HG03432 (cell line): ENCODE measurements around the gene CAPN5.

Source experiments
- ATAC-seq: cut with Tn5 transposase; IDR thresholded peaks from one replicate; pipeline ENCODE4 v1.9.1; 2021; ENCODE audit warnings: mild to moderate bottlenecking, moderate library complexity; ENCODE audit not compliant: unreplicated experiment

The CAPN5 gene

DNA sequence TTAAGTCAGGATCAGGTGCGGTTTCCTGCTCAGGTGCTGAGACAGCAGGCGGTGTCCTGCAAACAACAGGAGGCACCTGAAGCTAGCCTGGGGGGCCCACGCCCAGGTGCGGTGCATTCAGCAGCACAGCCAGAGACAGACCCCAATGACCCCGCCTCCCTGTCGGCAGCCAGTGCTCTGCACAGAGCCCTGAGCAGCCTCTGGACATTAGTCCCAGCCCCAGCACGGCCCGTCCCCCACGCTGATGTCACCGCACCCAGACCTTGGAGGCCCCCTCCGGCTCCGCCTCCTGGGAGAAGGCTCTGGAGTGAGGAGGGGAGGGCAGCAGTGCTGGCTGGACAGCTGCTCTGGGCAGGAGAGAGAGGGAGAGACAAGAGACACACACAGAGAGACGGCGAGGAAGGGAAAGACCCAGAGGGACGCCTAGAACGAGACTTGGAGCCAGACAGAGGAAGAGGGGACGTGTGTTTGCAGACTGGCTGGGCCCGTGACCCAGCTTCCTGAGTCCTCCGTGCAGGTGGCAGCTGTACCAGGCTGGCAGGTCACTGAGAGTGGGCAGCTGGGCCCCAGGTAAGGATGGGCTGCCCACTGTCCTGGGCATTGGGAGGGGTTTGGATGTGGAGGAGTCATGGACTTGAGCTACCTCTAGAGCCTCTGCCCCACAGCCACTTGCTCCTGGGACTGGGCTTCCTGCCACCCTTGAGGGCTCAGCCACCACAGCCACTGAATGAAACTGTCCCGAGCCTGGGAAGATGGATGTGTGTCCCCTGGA lies 61.3 kb downstream of the CAPN5 start, which contains the start of gene MYO7A:
MYO7A (plus strand) TSS at position 327 of the 772 bp plus-strand sequence. CDS start 2,389 bp downstream, outside the sequence.
- ATAC-seq: no peak

DNA sequence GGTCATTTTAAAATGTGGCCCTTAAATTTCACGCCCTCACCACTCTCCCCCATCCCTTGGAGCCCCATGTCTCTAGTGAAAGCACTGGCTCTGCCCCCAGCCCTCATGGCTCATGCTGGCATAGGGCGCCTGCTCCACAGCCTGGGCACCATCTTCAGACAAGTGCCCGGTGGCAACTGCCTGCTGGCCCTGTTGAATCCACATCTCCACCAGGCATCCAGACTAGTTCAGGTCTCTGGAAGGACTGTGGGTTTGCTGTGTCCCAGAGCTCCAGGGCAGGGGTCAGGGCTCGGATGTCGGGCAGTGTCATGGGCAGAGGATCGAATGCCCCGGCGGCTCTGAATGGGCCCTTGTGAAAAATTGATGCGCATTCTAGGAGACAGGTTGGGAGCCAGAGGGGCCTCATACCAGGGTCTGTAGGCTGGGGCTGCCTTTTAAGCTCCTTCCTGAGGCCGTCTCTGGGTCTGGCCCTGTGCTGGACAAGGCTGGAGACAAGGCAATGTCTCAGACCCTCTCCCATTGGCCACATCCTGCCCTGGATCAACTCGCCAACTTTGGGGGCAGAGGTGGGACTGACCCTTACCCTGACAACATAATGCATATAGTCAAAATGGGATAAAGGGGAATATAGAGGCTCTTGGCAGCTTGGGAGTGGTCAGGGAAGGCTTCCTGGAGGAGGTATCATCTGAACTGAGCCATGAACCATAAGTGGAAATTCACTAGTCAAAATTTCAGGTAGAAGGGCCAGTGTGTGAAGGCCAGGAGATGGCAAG lies 62.5 kb downstream of the CAPN5 start:
- no peak for ATAC-seq

DNA sequence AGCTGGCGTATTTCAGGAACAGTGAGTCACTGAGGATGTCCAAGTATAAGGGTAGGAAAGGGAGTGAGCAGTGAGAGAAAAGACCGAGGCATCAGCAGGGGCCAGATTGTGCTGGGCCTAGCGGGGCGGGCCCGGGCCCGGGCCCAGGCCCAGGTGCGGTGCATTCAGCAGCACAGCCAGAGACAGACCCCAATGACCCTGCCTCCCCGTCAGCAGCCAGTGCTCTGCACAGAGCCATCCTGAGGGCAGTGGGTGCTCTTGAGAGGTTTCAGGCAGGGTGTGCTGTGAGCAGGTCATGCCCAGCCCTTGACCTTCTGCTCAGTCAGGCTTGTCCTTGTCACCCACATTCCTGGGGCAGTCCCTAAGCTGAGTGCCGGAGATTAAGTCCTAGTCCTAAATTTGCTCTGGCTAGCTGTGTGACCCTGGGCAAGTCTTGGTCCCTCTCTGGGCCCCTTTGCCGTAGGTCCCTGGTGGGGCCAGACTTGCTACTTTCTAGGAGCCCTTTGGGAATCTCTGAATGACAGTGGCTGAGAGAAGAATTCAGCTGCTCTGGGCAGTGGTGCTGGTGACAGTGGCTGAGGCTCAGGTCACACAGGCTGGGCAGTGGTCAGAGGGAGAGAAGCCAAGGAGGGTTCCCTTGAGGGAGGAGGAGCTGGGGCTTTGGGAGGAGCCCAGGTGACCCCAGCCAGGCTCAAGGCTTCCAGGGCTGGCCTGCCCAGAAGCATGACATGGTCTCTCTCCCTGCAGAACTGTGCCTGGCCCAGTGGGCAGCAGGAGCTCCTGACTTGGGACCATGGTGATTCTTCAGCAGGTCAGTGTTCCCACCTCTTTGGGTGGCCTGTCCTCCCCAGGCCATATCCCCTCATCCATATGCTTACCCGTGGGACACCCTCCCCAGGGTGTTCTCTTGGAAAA lies 63.3 kb downstream of the CAPN5 start:
- no peak for ATAC-seq

DNA sequence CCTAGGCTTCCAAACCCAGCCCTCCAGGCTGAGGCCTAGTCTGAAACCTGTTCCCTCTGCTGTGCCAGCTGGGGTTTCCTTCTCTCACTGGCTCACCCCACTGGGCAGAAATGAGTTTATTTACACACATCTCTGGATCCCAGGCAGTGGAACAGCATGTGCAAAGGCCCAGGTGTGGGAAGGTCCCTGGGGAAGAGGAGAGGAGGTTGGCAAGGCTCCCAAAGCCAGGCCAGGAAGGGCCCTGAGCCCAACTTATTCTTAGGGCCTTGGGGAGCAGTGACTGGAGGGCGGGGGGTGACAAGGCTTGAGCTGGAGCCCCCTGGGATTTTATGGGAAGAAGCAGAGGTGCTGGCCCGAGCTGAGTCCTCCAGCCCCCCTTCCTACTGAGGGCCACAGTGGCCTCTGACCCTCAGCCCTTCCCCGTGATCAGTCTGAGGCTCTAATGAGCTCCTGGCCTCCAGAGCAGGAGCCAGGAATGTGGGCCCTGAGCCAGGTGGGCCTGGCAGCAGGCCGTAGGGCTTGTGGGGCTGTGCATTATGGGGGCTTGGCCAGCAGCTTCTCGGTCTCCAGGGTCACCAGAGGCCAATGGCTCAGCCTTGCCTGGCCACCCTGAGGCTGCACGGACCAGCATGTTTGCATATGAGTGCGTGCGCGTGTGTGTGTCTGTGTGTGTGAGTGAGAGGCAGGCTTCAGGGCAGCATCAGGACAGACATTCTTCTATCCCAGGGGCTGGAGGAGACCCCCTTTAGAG lies 64.2 kb downstream of the CAPN5 start:
- ATAC-seq: no peak

DNA sequence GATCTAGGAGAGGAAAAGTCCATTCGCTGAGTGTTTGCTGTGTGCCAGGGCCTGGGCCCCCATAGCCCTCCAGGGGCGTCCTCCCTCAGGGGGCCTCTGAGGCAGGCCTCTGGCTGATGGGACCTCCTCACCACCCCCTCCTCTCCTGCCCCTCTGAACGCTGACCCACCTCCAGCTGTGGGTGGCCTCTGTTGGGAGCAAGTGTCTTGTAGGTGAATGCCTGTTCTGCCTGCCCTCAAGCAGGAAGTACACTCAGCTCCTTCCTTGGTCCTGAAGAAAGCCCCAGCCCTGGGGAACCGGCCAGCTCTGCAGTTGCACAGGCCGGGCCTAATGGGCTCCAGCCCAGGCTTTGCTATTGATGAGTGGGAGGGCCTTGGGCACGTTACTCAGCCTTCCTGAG lies 64.8 kb downstream of the CAPN5 start:
- no peak for ATAC-seq

DNA sequence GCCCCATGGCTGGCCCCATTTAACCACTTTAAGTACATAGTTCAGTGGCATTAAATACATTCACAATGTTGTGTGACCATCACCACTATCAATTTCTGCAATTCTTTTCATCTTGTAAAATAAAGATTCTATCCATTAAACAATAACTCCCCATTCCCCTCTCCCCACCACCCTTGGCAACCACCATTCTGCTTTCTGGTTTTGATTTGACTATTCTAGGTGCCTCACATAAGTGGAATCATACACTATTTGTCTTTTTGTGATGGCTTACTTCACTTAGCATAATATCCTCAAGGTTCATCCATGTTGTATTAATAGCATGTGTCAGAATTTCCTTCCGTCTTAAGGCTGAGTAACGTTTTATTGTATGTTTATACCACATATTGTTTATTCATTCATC lies 68.3 kb downstream of the CAPN5 start:
- no peak for ATAC-seq

DNA sequence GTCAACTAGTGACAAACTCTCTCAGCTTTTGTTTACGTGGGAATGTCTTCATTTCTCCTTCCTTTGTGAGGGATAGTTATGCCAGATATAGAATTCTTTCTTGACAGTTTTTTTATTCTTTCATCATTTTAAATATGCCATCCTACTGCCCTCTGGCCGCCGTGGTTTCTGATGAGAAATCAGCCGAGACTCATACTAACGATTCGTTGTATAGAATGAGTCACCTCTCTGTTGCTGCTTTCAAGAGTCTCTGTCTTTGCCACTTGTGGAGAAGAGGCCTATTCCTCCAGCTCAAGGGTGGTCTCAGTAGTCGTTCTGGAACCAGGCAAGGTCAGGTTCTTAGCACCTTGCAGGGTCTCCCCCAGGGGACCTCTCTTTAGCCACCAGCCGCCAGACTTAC lies 69.3 kb downstream of the CAPN5 start:
- no peak for ATAC-seq

DNA sequence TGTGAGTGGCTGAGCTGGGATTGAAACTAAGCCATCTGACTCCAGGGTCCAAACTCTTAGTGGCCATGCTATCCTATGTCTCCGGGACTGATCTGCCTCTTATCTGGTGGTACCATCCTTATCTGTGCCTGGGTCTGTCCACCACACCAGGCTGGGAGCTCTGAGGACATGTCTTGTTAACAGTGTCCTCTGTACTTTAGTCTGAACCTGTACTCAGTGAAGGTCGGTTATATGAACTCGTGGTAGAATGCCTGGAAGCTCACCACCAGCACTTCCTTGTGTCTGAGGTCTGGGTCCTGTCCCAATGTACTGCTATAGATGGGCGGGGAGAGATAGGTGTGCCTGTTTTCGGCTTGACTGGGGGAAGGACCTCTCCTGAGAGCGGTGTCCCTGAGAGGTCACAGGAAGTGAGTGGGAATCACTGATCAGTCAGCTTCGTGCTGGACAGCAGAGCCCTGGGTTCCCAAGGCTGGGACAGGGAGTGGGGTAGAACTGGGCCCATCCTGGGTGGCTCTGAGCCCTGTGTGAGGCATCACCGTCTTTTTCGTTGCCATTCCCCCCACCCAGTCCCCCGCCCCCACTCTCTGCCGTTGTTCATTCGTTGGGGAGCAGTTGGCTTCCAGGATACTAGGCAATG lies 70.1 kb downstream of the CAPN5 start:
- ATAC-seq: no peak

DNA sequence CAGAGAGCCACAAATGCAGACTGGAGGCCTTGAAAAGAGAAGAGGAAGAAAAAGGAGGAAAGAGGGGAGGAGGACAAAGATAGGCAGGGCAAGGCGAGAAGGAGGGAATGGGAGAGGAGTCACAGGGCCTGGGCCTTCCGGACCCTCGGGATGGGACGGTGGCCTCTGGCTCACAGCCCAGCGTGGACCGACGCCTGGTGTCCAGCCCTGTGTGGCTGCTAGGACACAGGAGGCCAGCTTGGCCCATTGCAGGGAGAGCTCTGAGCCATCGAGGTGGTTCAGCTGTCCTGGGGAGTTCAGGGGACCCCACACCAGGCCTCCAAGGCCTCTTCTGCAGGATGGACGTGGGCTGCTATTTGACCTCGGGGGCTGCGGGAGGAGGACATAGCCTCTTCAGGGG lies 70.7 kb downstream of the CAPN5 start:
- ATAC-seq: no peak

DNA sequence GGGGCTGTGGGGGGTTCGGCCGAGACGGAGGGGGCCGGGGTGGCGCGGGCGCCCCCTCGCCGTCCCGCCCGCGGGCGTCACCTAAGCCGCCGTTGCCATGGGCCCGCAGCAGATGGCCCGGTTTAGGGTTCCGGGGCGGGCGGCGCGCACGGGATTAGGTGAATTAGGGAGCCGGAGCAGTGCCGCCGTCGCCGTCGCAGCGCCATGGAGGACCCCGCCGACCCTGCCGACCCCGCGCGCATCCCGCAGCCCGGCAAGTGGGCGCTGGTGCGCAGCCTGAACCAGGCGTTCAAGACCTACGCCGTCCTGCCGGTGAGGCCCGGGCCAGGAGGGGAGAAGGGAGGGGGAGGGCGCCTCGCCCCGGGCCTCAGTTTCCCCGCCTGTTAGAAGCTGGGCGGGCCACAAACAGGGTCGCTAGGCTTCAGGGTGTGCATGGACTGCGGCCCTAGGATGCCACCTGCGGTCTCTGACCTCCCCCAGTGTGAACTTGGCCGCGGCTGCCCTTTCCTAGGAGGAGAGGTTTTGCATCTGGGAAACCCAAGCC lies 71.4 kb downstream of the CAPN5 start:
- ATAC-seq: no peak

DNA sequence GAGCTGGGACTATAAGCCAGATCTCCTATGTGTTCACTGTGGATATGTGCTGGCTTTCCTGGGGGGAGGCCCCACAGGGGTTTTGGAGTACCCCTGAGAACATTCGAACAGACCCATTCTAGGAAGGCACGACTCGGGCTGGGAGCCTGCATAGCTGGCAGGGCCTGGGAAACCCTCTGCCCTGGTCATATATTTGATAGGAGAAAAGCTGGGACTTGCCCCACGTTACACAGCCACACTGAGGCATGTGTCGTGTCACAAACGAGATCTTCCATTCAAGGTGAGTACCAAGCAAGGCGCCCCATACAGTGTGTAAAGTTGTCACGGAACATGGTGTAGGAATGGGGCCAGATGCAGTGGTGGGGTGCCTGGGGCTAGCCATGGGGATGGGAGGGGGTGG lies 72.4 kb downstream of the CAPN5 start:
- no peak for ATAC-seq

DNA sequence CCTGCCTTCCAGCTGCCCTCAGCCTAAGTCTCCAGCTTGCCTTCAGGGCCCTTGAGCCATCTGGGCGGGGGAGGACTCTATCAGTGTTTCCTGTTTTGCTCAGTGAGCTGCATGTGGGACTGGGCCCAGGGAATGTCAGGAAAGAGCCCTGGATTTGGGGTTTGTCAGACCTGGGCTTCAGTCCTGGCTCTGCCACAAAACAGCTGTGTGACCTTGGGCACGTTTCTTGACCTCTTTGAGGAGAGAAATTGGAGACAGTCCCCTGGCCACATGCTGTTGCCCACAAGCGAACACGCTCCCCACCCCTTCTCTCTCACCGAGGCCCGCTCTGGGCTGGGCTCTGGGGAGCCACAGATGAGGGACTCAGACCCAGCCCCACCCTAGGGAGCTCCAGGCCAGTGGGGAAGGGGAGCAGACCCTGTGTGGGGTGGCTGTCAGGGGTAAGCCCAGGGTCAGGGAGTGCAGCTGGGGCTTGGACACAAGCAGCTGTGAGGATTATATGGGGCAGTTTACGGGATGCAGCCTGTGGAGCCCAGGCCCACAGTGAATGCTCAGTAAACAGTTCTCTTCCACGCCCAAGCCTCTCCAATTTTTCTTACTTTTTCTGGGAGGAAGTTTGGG lies 73.6 kb downstream of the CAPN5 start:
- no peak for ATAC-seq

DNA sequence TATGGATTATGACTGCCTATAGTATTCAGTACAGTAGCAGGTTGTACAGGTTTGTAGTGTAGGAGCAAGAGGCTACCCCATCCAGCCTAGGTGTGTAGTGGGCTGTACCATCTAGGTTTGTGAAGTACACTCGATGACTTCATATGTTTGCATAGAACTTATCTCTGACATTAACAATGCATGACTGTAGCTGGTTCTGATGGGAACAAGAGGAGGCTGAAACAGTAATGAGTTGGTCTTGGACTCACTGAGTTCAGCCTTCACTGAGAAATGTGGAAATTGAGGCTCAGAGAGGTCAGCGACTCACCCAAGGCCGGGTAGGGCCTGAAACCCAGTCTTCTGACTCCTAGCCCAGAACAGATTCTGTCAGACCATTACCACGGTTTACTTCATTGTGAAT lies 74.3 kb downstream of the CAPN5 start:
- ATAC-seq: no peak

DNA sequence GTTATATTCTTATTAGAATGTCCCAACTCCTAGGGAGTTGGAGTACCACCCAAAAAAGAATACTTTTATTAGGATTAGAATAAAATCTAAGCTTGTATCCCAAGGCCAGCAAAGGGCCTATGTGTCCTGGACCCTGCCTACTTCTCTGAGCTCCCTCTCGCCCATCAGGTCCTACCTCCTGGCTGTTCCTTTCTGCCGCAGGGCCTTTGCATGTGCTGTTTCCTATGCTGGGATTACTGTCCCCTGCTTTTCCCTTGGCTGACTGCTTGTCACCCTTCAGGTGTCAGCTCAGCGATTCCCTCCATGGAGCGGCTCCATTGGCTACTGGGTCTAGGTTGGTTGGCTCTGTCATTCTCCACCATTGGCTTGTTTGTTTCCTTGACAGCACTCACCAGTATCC lies 74.7 kb downstream of the CAPN5 start:
- no peak for ATAC-seq

DNA sequence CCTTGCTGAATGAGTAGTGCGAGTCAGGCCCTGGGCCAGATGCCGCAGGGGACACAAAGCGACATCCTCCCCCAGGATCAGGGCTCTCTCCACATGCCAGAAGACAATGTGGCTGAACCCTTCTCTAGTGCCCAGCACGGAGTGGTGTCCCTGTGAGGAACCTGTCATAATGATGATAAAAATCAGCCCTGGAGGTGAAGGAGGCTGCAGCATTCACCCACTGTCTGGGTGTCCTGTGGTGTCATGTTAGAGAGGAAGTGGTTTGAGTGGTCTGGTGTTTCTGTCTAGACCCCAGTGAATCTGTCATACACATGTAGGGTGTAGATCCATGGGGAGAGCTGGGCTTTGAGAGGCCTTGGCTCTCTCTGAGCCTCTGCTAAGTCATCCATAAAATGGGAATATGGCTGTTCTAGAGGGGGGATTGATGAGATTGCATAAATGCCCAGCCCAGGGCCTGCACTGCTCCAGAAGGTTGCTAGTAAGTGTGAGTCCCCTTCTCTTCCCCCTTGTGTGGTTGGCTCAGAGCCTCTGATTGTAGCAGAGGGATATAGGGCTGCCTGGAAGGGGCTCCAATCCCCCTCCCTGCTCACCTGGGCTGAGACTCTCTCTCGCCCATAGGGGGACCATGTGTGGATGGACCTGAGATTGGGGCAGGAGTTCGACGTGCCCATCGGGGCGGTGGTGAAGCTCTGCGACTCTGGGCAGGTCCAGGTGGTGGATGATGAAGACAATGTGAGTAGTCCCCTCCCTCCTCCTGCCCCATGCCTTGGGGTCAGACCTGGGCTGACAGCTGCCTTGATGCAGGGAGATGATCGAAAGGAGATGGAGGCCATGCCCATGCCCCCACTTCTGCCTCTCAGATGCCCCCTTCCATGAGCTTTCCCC lies 75.6 kb downstream of the CAPN5 start:
- ATAC-seq: no peak

DNA sequence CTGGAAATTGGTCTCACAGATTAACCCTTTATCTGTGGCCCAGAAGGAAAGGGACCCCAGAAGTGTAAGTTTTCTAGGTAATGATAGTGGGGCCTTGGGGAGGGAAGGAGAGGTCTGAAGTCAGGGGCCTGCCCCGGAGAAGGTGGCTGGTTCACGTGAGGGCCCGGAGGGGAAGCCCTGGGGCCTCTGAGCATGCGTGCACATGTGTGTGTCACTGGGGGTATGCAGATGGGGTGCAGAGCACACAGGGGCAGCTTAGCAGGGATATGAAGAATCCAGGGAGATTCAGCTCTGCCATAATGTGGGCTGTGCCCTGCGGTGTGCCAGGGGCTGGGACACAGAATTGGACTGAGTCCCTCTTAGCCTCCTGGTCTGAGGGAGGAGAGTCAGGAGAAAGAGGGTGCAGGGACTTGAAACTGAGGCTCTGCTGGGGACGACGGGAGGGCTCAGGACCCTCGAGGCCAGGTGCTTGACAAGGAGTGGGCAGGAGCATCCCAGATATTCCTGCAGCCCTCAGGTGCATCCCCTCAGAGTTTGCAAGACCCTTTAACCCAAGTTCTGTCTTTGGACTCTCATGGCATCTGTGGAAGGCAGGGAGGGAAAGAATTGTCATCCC lies 76.7 kb downstream of the CAPN5 start:
- ATAC-seq: no peak

DNA sequence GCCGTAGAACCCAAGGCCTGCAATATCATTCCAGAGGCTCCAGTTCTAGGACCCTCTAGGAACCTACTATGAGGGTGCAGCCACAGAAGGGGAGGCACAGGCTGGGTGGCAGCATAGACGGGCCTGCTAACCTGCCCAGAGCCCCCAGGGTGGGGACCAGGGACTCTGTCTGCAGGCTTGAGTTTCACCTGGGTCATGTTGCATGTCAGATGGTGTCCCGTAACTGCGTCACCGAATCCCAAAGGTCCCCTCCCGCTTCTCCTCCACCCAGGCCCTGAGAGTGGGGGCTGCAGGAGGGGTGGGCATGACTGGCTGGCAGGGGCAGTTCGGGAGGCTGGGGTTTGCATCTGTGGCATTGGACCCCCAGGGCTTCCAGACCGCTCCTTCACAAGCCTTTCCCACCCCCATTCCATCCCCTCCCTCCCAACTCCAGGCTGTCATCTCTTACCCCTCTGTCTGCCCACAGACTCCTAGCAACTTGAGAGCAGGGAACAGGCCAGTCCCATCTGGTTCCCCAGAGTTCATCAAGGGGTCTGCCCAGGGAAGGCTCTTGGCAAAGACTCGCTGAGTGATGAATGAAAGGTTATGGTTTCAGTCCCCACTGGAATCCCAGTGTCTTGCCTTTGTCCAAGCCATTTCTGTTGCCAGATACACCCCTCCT lies 77.6 kb downstream of the CAPN5 start:
- no peak for ATAC-seq
